Measurements from ENCODE around the gene PPARGC1A. TPM values are rescaled to one million over a fixed set of nuclear protein-coding genes. Genes with fewer than 3 reads are reported as not detected.

PPARGC1A gene
- total and polyA plus RNA-seq, 10 of the 15 experiments (the other 5 are each of a cell fraction or from before 2014, with no cell fraction given), result 0.01 to 0.05 (median 0.04) TPM; not detected in 7

DNA sequence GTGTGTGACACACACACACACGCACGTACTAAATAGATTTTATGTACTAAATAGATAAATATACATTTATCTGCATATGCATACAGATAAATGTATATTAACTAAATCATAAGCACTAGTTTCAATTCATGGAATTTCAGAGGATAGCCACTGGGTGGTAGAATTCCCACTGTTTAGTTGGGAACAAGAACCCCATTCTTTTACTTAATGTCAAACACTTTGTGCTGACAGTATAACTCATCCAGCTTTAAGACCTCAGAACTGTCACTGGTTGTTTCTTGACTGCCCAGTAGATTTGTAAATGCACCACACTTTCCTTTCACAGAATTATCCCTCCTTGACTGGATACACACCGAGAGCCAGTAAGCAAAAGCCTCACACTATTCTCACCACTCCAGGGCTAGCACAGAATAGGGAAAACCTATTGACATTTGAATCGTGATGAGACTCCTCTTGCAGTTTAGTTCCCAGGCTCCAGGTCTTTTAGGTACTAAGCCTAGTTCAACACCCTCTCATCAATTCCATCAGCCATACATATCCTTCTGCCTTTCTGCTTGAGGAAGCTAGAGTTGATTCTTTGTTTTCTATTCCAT is 32.4 kb downstream of the PPARGC1A start (continued):
- TF ChIP-seq, protein P1, sequence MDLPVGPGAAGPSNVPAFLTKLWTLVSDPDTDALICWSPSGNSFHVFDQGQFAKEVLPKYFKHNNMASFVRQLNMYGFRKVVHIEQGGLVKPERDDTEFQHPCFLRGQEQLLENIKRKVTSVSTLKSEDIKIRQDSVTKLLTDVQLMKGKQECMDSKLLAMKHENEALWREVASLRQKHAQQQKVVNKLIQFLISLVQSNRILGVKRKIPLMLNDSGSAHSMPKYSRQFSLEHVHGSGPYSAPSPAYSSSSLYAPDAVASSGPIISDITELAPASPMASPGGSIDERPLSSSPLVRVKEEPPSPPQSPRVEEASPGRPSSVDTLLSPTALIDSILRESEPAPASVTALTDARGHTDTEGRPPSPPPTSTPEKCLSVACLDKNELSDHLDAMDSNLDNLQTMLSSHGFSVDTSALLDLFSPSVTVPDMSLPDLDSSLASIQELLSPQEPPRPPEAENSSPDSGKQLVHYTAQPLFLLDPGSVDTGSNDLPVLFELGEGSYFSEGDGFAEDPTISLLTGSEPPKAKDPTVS (IDR thresholded peaks at IDR 0.05; ENCODE audit: low read depth, low read length), result no peak
- no peak for TF ChIP-seq NR2C1 (IDR thresholded peaks at IDR 0.05)
- TF ChIP-seq EED (IDR thresholded peaks at IDR 0.05; ENCODE audit: low read depth), result no peak
- TF ChIP-seq RCOR1 (conservative IDR thresholded peaks at IDR 0.05; ENCODE audit: low read depth, low read length), result no peak
- TF ChIP-seq SPI1 (IDR thresholded peaks at IDR 0.05; ENCODE audit: borderline replicate concordance, insufficient read depth, low read depth, low read length), result no peak
- no peak for TF ChIP-seq SUPT20H (IDR thresholded peaks at IDR 0.05; ENCODE audit: borderline replicate concordance, control insufficient read depth, low read depth, low read length)

DNA sequence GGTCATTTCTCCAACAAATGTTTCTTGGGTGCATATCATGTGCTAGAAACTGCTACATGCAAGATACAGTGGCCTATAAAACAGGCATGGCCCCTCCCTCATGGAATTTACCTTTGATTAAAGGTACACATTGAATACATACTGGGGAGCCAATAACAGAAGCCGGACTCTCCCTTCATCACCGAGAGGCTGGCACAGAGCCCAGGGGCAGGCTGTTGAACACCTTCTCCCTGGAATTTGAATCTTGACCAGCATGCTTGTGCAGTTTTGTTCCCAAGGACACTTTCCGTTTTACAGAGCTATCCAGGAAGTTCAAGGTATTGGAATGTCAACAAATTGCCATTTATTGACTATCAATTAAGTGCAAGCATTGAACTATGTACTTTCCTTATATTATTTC is 33.2 kb downstream of the PPARGC1A start:
- H3K27ac ChIP-seq (ENCODE audit: control insufficient read depth, insufficient read depth), result no peak overlapping the region
- FAIRE-seq (no peak), ATAC-seq (no peak), DNase-seq (ENCODE audit: low read depth, low spot score) (no peak)
- no peaks in the 10 kb centered on the region for H4K20me1 ChIP-seq (ENCODE audit: control insufficient read depth, insufficient read depth)
- ChIA-PET POLR2A (no interaction called here), CTCF (no interaction called here), SMC1A (ENCODE audit: uncharacterized antibody, unreplicated experiment) (no interaction called here), RAD21 (ENCODE audit: unreplicated experiment) (no interaction called here)
- no peaks in the 10 kb centered on the region for H3K36me3 ChIP-seq (ENCODE audit: control insufficient read depth in 2 of 2, insufficient read depth in 2 of 2, low read length in 1 of 2)
- H3K4me1 ChIP-seq (ENCODE audit: control insufficient read depth, insufficient read depth, low read length), result no peaks in the 10 kb centered on the region
- no peaks in the 10 kb centered on the region for H3K9me3 ChIP-seq (replicated peaks; ENCODE audit: control insufficient read depth, insufficient read depth, low read length)
- WGBS (ENCODE audit: insufficient coverage, insufficient replicate concordance, low lambda C conversion rate, missing lambda C conversion rate), result 38% methylated on average over 3 of the region's 3 CpGs
- H2AFZ ChIP-seq (ENCODE audit: control insufficient read depth, low read depth, low read length), result no peak overlapping the region
- H3K4me2 ChIP-seq (ENCODE audit: control insufficient read depth, insufficient read depth), result no peak overlapping the region
- H3K4me3 ChIP-seq, result no peak overlapping the region
- H3K79me2 ChIP-seq (ENCODE audit: control insufficient read depth, insufficient read depth, low read length), result no peaks in the 10 kb centered on the region
- intact Hi-C loops (cut with micrococcal nuclease; ENCODE audit: unreplicated experiment) (no loop called here), in situ Hi-C loops (cut with MboI) (no loop called here)
- BruUV-seq (replicated peaks), result no TSS peak
- H3K9ac ChIP-seq (ENCODE audit: control insufficient read depth, insufficient read depth, low read length), result no peak overlapping the region
- no peaks in the 10 kb centered on the region for H3K27me3 ChIP-seq (replicated peaks in 1 of 2; ENCODE audit: control insufficient read depth in 2 of 2, insufficient read depth in 2 of 2, low read length in 1 of 2)
- no peak for TF ChIP-seq GATAD2B (conservative IDR thresholded peaks at IDR 0.05; ENCODE audit: low read depth)
- TF ChIP-seq HDAC6 (IDR thresholded peaks at IDR 0.05; ENCODE audit: unreplicated experiment), result no peak
- TF ChIP-seq, protein P2, sequence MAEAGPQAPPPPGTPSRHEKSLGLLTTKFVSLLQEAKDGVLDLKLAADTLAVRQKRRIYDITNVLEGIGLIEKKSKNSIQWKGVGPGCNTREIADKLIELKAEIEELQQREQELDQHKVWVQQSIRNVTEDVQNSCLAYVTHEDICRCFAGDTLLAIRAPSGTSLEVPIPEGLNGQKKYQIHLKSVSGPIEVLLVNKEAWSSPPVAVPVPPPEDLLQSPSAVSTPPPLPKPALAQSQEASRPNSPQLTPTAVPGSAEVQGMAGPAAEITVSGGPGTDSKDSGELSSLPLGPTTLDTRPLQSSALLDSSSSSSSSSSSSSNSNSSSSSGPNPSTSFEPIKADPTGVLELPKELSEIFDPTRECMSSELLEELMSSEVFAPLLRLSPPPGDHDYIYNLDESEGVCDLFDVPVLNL (IDR thresholded peaks at IDR 0.05; ENCODE audit: low read depth, low read length), result no peak
- TF ChIP-seq SIX5 (IDR thresholded peaks at IDR 0.05; ENCODE audit: low read depth, low read length, severe bottlenecking), result no peak
- no peak for TF ChIP-seq SMAD1 (IDR thresholded peaks at IDR 0.05; ENCODE audit: low read depth, partially characterized antibody)
- TF ChIP-seq ZNF274 (IDR thresholded peaks at IDR 0.05; ENCODE audit: insufficient read depth, insufficient read length), result no peak
- TF ChIP-seq, protein P3, sequence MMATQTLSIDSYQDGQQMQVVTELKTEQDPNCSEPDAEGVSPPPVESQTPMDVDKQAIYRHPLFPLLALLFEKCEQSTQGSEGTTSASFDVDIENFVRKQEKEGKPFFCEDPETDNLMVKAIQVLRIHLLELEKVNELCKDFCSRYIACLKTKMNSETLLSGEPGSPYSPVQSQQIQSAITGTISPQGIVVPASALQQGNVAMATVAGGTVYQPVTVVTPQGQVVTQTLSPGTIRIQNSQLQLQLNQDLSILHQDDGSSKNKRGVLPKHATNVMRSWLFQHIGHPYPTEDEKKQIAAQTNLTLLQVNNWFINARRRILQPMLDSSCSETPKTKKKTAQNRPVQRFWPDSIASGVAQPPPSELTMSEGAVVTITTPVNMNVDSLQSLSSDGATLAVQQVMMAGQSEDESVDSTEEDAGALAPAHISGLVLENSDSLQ (IDR thresholded peaks at IDR 0.05), result no peak
- no peak for TF ChIP-seq IKZF2 (IDR thresholded peaks at IDR 0.05)
- no peak for TF ChIP-seq BHLHE40 (IDR thresholded peaks at IDR 0.05; ENCODE audit: borderline replicate concordance in 1 of 2, low read depth in 2 of 2, low read length in 1 of 2)
- no peak for TF ChIP-seq SP1 (IDR thresholded peaks at IDR 0.05; ENCODE audit: low read depth, low read length)
- TF ChIP-seq, protein P4, sequence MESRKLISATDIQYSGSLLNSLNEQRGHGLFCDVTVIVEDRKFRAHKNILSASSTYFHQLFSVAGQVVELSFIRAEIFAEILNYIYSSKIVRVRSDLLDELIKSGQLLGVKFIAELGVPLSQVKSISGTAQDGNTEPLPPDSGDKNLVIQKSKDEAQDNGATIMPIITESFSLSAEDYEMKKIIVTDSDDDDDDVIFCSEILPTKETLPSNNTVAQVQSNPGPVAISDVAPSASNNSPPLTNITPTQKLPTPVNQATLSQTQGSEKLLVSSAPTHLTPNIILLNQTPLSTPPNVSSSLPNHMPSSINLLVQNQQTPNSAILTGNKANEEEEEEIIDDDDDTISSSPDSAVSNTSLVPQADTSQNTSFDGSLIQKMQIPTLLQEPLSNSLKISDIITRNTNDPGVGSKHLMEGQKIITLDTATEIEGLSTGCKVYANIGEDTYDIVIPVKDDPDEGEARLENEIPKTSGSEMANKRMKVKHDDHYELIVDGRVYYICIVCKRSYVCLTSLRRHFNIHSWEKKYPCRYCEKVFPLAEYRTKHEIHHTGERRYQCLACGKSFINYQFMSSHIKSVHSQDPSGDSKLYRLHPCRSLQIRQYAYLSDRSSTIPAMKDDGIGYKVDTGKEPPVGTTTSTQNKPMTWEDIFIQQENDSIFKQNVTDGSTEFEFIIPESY (IDR thresholded peaks at IDR 0.05), result no peak
- no peak for TF ChIP-seq MEF2A (IDR thresholded peaks at IDR 0.05; ENCODE audit: insufficient read depth, low read depth, low read length)
- no peak for TF ChIP-seq CBFB (IDR thresholded peaks at IDR 0.05; ENCODE audit: low read depth)
